HG02870 (cell line): ENCODE data around the gene KIF5C.

Source experiments
- ATAC-seq: cut with Tn5 transposase; IDR thresholded peaks from one replicate; pipeline ENCODE4 v1.9.1; 2021; ENCODE audit warnings: mild to moderate bottlenecking, moderate library complexity; ENCODE audit not compliant: unreplicated experiment

KIF5C gene

GRCh38 chr2:149038442-149039212 is 163.6 kb downstream of the KIF5C start, which contains the start of gene LYPD6B:
Gene LYPD6B (plus strand): TSS chr2:149038699. CDS start chr2:149130949, 92,250 bp downstream.
- peak; percentile 68 for ATAC-seq

- no peak for ATAC-seq
Observed at GRCh38 chr2:149039213-149039724, 164.2 kb downstream of the KIF5C start.

- ATAC-seq, result no peak
Observed at GRCh38 chr2:149040451-149040850, 165.4 kb downstream of the KIF5C start.

DNA sequence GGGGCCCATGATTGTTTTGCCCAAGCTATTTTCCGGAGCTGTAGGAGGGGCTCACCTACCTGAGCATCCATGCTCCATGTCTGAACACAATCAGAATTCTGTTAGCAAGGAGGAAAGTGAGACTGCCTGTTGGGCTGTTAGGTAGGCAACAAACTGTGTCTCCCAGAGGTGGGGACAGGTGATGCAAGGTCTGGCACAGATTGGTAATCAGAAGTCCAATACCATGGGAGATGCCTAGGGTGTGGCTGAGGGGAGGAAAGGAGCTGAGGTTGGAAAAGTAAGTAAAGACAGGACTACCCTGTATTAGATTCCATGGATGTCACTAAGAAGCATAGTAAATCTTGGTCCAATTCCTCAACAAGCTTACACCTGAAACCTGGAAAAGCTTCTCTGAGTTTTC is 166.5 kb downstream of the KIF5C start:
- no peak for ATAC-seq

- ATAC-seq, result no peak
Observed at GRCh38 chr2:149042881-149043280, 167.9 kb downstream of the KIF5C start.

DNA sequence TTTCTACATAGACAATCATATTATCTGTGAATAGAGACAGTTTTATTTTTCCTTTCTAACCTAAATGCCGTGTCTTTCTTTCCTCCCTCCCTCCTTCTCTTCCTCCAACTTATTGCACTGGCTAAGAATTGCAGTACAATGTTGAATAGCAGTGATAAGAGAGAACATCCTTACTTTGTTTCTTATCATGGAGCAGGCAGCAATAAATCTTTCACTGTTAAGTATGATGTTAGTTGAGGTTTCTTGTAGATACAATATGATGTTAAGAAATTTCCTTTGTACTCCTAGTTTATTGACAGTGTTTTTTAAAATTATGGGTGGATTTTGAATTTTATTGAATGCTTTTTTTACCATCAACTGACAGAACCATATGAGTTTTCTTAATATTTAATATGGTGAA is 169.5 kb downstream of the KIF5C start:
- no peak for ATAC-seq

DNA sequence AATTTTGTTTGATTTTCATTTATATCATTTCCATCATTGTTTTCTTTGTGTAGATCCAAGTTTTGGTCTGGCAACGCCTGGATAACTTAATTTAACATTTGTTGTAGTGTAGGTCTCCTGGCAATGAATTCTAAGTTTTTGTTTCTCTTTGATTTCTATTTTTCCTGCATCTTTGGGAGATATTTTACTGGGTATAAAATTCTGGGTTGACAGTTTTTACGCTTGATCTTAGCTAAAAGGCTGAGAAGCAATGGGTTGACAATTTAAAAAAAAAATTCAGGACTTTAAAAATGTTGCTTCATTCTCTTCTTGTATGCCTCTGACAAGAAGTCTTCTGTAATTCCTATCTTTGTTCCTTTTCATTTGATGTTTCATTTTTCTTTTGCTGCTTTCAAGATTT is 172.1 kb downstream of the KIF5C start:
- ATAC-seq, result no peak

- peak; percentile 34 for ATAC-seq
Observed at GRCh38 chr2:149049142-149049541, 174.1 kb downstream of the KIF5C start.

DNA sequence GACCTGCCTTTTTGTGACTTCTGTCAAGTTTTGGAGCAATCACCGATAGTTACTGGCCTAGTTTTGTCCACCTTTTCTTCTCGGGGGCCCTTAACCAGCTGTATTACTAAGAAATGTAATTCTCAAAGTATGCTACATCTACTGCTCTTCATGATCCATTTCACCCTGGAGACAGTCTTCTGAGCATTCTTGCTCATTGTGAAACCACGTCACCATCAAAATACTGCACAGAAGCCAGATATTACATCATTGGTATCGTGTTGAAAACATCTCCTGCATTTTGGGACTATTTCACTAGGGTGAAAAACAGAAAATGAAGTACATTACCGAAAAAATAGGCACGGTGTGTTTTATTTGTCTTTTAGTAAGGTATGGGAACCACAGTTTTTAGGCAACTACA is 175.2 kb downstream of the KIF5C start:
- peak; percentile 97 for ATAC-seq

DNA sequence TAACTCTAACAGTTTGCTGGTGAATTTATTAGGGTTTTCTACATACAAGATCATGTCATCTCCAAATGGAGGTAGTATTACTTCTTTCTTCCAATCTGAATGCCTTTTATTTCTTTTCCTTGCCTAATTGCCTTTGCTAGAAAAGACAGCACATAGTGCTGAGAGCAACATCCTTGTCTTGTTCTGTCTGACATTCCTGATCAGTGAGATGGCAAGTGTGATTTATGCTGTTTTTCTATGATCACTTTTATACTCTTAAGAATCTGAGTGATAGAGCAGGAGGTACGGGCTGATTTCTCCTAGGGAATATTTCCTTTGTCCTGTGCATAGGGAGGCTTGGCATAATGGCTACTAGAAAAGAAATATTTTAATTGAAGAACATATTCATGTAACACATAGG is 180.7 kb downstream of the KIF5C start:
- ATAC-seq, result no peak

- no peak for ATAC-seq
Observed at GRCh38 chr2:149056541-149057255, 181.7 kb downstream of the KIF5C start.

- ATAC-seq, result no peak
Observed at GRCh38 chr2:149057401-149057800, 182.4 kb downstream of the KIF5C start.

- no peak for ATAC-seq
Observed at GRCh38 chr2:149058936-149059335, 183.9 kb downstream of the KIF5C start.

GRCh38 chr2:149059822-149060221 is 184.8 kb downstream of the KIF5C start:
- ATAC-seq, result no peak

GRCh38 chr2:149061133-149061745 is 186.2 kb downstream of the KIF5C start:
- ATAC-seq, result no peak

DNA sequence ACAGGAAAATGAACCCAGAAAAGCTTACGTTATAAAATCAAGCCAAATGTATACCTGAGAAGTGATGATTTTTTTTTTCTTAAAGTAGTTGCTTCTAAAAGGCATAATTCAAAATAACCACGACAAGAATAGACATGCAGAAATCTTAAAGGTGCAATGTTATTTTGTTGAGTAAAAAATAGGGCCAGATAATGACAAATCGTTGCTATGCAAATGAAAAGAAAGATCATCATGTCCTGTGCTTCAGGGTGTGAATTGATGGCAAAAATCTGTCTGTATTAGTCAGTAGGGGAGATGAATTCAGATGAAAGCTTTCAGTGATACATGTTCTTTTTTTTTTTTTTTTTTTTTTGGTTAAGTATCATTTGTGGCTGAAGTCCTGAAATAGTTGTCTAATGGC is 187.5 kb downstream of the KIF5C start:
- no peak for ATAC-seq

DNA sequence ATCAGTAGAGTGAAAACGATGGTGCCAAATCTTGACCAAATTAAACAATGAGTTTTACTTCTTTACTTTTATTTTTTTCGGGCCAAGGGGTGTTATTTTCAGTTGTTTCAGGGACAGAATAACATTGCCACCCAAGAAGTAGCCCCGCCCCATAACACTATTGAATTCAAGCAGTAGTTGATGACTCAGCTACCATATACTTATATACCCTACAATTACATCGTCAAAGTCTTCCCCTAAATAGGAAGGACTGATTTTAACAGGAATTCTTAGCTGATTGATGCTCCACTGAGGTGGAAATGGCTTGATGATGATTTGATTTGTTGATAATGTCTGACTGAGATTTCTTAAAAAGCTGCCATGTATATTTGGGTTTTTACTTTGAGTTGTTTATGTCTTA is 188.2 kb downstream of the KIF5C start:
- no peak for ATAC-seq

GRCh38 chr2:149064365-149064841 is 189.4 kb downstream of the KIF5C start:
- no peak for ATAC-seq

DNA sequence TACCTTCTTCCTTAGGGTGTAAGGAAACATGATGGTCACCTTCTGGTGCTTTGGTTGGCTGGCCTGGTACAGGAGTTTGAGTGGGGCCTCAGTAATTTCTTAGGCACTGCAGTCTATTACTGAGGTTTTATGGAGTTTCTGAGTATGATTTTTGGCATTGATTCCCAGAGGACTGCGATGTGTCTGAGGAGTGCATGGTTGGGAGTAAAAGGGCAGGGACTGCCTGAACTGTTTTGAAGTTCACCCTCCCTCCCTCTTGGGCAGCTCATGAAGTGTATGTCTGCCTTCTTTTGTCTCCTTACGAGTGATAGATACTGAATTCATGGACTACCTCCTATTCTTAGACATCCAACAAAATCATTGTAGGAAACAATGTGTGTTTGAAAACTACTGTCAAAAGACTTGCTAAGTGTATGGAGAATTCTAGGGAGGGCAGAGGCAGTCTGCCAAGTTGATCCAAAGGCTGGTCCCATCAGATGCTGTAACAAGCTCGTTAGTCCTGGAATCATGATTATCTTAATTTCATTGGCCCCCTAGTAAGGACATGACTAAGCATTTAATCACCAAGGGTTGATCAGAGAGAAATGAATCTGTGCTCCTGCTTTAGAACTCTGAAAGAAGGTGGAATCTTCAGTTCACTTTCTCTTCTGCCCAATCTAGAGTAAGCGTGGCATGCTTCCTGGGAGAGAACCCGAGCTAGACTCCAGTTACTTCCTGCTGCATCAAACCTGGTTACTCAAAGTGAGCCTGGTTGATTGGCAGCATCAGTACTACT is 190.0 kb downstream of the KIF5C start:
- no peak for ATAC-seq

- no peak for ATAC-seq
Observed at GRCh38 chr2:149068225-149068995, 193.4 kb downstream of the KIF5C start.
